A673 (cell line): ENCODE results near the gene ARHGAP8.

Experiments
- EZH2 ChIP-seq: fragments of 200-600 bp; sonication (generic); IDR thresholded peaks from 2 replicates; pipeline ENCODE4 v1.6.1; 2017; ENCODE audit warnings: borderline replicate concordance, low read depth, mild to moderate bottlenecking, mixed read lengths, antibody characterized with exemption, low read length; ENCODE audit not compliant: poor library complexity, severe bottlenecking
- TF ChIP-seq, protein P1 (sequence below): fragments of 300-800, 200-600 bp; sonication (generic); conservative IDR thresholded peaks from 2 replicates; pipeline ENCODE4 v1.5.1; 2017; ENCODE audit warnings: low read depth, mild to moderate bottlenecking, antibody characterized with exemption, low read length, moderate library complexity, mixed read lengths

DNA sequence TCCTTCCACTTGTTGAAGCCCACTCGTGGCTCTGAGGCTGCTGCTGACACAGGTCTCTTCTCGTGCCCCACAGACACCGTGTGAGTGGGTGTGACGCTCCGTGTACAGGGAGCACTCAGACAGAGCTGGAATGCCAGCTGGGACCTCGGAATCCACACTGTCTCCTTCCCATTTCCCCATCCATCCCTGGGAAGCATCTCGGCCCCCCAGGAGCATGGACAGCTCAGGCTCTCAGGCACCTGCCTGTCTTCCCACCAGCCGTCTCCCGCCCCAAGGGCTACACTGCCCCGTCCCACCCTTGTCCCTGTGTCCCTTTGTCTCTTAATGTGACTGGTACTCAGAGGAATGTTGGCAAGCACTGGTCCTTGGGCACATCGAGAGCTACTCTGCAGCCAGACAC is 63.8 kb downstream of the ARHGAP8 start:
- TF ChIP-seq, protein P1, sequence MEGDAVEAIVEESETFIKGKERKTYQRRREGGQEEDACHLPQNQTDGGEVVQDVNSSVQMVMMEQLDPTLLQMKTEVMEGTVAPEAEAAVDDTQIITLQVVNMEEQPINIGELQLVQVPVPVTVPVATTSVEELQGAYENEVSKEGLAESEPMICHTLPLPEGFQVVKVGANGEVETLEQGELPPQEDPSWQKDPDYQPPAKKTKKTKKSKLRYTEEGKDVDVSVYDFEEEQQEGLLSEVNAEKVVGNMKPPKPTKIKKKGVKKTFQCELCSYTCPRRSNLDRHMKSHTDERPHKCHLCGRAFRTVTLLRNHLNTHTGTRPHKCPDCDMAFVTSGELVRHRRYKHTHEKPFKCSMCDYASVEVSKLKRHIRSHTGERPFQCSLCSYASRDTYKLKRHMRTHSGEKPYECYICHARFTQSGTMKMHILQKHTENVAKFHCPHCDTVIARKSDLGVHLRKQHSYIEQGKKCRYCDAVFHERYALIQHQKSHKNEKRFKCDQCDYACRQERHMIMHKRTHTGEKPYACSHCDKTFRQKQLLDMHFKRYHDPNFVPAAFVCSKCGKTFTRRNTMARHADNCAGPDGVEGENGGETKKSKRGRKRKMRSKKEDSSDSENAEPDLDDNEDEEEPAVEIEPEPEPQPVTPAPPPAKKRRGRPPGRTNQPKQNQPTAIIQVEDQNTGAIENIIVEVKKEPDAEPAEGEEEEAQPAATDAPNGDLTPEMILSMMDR, result no peak
- no peak for TF ChIP-seq EZH2
